Cardiac muscle cell (in vitro differentiated cells and primary cell): ENCODE measurements around the gene F13B. TPM values are rescaled to one million over a fixed set of nuclear protein-coding genes. Genes with fewer than 3 reads are reported as not detected.

Source experiments
- DNase-seq, 2 donors: peaks; one replicate each; pipeline versions ENCODE4 v3.0.0 to v3.0.0-alpha.2; 2010 to 2017; ENCODE audit warnings: low read depth in 1 of 2, low spot score in 1 of 2
- H3K27ac ChIP-seq: fragments of 200-600 bp; sonication (generic); 2 replicates; pipeline ENCODE4 v1.5.1; 2016
- H3K27me3 ChIP-seq: fragments of 200-600 bp; sonication (generic); 2 replicates; pipeline ENCODE4 v1.6.0; 2016; ENCODE audit warnings: control low read depth
- H3K36me3 ChIP-seq: fragments of 200-600 bp; sonication (generic); 2 replicates; pipeline ENCODE4 v1.5.1; 2016; ENCODE audit warnings: control low read depth
- H3K4me1 ChIP-seq: fragments of 200-600 bp; sonication (generic); 2 replicates; pipeline ENCODE4 v1.8.1; 2017; ENCODE audit warnings: low read depth, mild to moderate bottlenecking, mixed run types
- H3K4me3 ChIP-seq: fragments of 200-600 bp; sonication (generic); 2 replicates; pipeline ENCODE4 v1.5.1; 2016; ENCODE audit warnings: mild to moderate bottlenecking
- H3K9me3 ChIP-seq: fragments of 200-600 bp; sonication (generic); 2 replicates; pipeline ENCODE4 v1.5.1; 2017; ENCODE audit warnings: low read depth, mild to moderate bottlenecking, control low read depth
- CTCF ChIP-seq: IDR thresholded peaks from 2 replicates; pipeline ENCODE4 v1.5.1; 2012; ENCODE audit warnings: low read depth, mild to moderate bottlenecking, low read length
- polyA plus RNA-seq: library from polyadenylated mRNA; unstranded; fragments of >200 nt; fragmentation: Nextera tagmentation; extraction: Ambion mirVana; gene quantifications from 2 replicates; pipeline ENCODE4 v1.2.1, GENCODE V29; 2016
- total RNA-seq: library from RNA; depleted of rRNA; stranded (reverse); fragments of >200 nt; gene quantifications from 2 replicates; pipeline ENCODE4 v1.2.3, GENCODE V29; 2016

F13B gene
- total and polyA plus RNA-seq, 2 experiments from 2014 or later: not detected

GRCh38 chr1:197083474-197083873 is 16.4 kb upstream of the F13B start:
- H3K36me3 ChIP-seq: peaks cover 43% of the 10 kb centered on the region
- H3K4me1 ChIP-seq: no peaks in the 10 kb centered on the region
- no peak overlapping the region for H3K27ac ChIP-seq
- no peaks in the 10 kb centered on the region for H3K9me3 ChIP-seq
- no peak for DNase-seq
- no peak for TF ChIP-seq CTCF
- H3K27me3 ChIP-seq: no peaks in the 10 kb centered on the region
- no peak overlapping the region for H3K4me3 ChIP-seq

- H3K27ac ChIP-seq: no peak overlapping the region
- H3K4me3 ChIP-seq: no peak overlapping the region
- H3K36me3 ChIP-seq: peaks cover 27% of the 10 kb centered on the region
- DNase-seq: no peak
- H3K9me3 ChIP-seq: no peaks in the 10 kb centered on the region
- no peaks in the 10 kb centered on the region for H3K4me1 ChIP-seq
- no peak for TF ChIP-seq CTCF
- no peaks in the 10 kb centered on the region for H3K27me3 ChIP-seq
Observed at GRCh38 chr1:197081117-197081753, 14.2 kb upstream of the F13B start.

- H3K9me3 ChIP-seq: no peaks in the 10 kb centered on the region
- DNase-seq: no peak
- no peak overlapping the region for H3K4me3 ChIP-seq
- H3K4me1 ChIP-seq: no peaks in the 10 kb centered on the region
- no peaks in the 10 kb centered on the region for H3K27me3 ChIP-seq
- H3K36me3 ChIP-seq: peaks cover 18% of the 10 kb centered on the region
- no peak for TF ChIP-seq CTCF
- H3K27ac ChIP-seq: no peak overlapping the region
Observed at GRCh38 chr1:197080323-197080722, 13.3 kb upstream of the F13B start.

- Histone ChIP-seq H3K36me3 (no peaks in the 10 kb centered on the region), H3K4me3 (no peak overlapping the region), H3K4me1 (no peaks in the 10 kb centered on the region), H3K9me3 (no peaks in the 10 kb centered on the region), H3K27me3 (no peaks in the 10 kb centered on the region), H3K27ac (no peak overlapping the region)
- no peak for DNase-seq
- TF ChIP-seq CTCF: no peak
Observed at GRCh38 chr1:197076585-197076984, 9.5 kb upstream of the F13B start.

- no peak overlapping the region for H3K4me3 ChIP-seq
- no peaks in the 10 kb centered on the region for H3K4me1 ChIP-seq
- H3K27ac ChIP-seq: no peak overlapping the region
- H3K9me3 ChIP-seq: no peaks in the 10 kb centered on the region
- TF ChIP-seq CTCF: no peak
- no peaks in the 10 kb centered on the region for H3K36me3 ChIP-seq
- DNase-seq: no peak
- H3K27me3 ChIP-seq: no peaks in the 10 kb centered on the region
Observed at GRCh38 chr1:197073978-197074377, 6.9 kb upstream of the F13B start.
